Vein endothelial cell (primary cell): ENCODE results near the gene ERICH3. TPM values are rescaled to one million over a fixed set of nuclear protein-coding genes. Genes with fewer than 3 reads are reported as not detected.

Source experiments
- total RNA-seq: library from RNA; depleted of rRNA; stranded (reverse); fragments of >200 nt; gene quantifications from 2 replicates; pipeline ENCODE4 v1.2.3, GENCODE V29; 2012

The ERICH3 gene
- total RNA-seq: not detected in 2 replicates

GRCh38 chr1:74673351-74674111, at the start of gene ERICH3:
Gene ERICH3 (minus strand): TSS chr1:74673792. CDS start chr1:74673519, 273 bp downstream.

Other genes with a start within 250 kb of the ERICH3 start
- not detected in 2 replicates for gene LRRC53, start 161.2 kb downstream of the ERICH3 start, total RNA-seq
- 21.6 and 27.5 TPM in 2 replicates for gene CRYZ, start 59.3 kb upstream of the ERICH3 start, total RNA-seq
- gene TYW3, start 59.4 kb upstream of the ERICH3 start, total RNA-seq: 9.8 and 17.0 TPM in 2 replicates